Stimulated activated CD8-positive, alpha-beta memory T cell treated with anti-CD3 and anti-CD28 coated beads, Interleukin-4, amount 100 ng/mL, for 4 hours (primary cell): ENCODE data around the gene AFAP1L1.
"Not testable (repeated sequence)": the region's sequence is repeated elsewhere in the genome, so short reads cannot be mapped to it uniquely, and the experiment has no call there.

Source experiments
- DNase-seq, 2 donors: peaks; one replicate each; pipeline ENCODE4 v3.0.0-alpha.2; 2020; ENCODE audit warnings: low read depth in 2 of 2, low spot score in 1 of 2

AFAP1L1 gene

DNA sequence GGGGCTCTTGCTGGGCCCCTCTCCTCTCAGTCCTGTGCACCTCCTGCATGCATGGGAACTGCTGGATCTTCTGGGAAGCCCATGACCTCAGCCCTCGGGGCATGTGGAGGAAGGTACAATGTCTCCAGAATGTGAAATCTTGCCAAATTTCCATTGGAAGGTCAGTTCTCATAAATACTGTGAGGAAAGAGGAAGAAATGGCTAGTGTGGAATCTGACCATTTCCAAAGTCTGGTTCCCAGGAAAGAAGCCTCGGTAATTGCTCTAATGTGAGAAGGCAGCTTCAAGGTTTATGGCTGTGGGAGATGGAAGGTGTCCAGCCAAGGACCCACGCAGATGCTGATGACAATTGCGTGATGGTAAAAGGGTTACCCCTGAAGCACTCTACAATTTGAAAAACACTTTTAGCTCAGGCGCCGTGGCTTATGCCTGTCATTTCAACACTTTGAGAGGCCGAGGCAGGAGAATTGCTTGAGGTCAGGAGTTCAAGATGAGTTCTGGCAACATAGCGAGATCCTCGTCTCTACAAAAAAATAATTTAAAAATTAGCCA, 115.5 kb downstream of the AFAP1L1 start:
- DNase-seq: no peak

DNA sequence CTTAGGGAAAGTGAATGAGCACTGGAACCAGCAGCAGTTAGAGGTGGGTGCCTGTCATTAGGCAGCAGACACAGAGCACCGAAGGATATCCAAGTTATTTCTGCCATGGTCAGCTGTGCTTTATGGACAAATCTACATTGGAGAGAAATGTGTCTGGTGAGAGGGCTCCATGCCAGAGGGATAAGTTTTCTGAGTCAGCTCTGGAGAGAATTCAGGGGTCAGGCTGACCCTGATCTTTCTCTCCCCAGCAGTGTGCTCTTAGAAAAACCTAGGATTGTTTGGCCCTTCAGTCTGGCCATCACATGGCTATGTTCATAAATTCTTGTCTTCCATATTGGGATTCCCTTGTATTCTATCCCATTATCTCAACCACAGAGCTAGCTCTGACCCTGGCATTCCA, 116.3 kb downstream of the AFAP1L1 start:
- no peak for DNase-seq

DNA sequence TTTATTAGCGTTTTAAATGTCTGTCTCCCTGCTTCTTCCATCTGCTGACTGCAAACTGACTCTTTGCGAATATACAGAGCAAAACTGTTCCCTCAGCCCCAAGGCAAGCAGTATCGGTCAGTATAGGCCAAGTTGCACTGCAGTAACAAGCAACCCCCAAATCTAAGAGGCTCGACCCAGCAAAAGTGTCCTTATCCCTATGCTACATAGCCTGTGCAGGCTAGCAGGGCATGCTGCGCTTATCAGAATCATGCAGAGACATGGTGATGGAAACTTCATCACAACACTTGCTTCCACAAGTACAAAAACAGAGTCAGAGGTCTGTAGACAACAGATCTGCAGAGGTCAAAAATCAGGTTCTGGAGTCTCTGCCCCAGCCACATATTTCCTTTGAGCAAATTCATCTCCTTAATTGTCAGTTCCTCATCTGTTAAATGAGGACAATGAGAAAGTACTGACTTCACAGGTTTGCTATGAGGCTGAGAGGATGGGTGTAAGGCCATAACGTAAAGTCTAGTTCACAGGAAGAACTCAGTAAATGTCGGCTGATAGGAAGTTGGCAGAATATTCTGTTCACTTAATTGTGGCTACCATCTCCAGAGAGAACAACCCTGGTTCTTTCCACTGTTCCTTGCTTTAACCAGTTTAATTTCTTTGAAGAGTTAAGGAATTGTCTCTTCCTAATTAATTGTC, 117.0 kb downstream of the AFAP1L1 start:
- no peak for DNase-seq

DNA sequence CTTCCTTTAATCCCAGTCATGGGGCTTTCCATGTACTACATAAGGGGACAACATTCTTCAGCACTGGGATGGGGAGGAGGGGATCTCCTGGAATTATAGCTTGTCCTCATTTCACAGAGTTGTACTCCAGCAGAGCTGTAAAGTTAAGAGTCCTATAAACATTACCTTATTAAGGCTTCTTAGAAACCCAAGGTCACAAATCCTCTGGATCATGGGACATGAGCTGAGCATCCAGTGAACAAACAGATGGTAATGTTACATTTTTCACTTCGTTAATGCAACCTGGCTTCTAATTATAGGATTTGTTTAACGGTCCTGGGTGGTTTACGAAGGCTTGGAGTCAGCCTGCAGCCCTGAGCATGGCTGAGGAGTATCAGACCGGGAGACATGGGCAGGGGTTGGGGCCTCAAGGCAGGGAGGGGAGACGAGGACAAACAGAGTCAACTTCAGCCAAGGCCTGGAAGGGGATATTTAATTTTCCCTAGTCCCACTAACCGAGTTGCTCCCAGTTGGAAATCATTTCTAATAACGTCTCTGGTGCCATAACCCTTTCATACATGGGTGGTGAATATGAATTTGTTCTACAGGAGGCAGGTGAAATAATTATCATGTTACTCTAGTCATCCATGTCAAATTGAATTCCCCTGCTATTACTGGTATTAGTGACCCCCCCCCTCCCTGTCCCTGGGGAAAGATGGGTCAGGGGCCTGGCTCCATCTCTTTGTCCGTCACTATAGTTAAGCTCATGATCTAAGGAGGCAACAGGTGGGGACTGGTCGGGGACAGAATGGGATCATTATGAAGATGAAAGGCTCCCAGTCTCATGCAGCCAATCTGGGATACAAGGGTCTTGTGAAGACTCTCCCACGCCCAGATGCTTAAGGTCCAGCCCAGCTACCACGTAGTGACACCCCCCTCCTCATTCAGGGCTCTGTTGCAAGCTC, 118.2 kb downstream of the AFAP1L1 start:
- no peak for DNase-seq

GRCh38 chr5:149391076-149391475, 119.4 kb downstream of the AFAP1L1 start:
- not testable (repeated sequence) for DNase-seq
